GM18517 (cell line): ENCODE measurements around the gene VSNL1.

Experiments
- ATAC-seq: cut with Tn5 transposase; IDR thresholded peaks from one replicate; pipeline ENCODE4 v1.9.1; 2021; ENCODE audit warnings: mild to moderate bottlenecking, moderate library complexity; ENCODE audit not compliant: unreplicated experiment

The VSNL1 gene

DNA sequence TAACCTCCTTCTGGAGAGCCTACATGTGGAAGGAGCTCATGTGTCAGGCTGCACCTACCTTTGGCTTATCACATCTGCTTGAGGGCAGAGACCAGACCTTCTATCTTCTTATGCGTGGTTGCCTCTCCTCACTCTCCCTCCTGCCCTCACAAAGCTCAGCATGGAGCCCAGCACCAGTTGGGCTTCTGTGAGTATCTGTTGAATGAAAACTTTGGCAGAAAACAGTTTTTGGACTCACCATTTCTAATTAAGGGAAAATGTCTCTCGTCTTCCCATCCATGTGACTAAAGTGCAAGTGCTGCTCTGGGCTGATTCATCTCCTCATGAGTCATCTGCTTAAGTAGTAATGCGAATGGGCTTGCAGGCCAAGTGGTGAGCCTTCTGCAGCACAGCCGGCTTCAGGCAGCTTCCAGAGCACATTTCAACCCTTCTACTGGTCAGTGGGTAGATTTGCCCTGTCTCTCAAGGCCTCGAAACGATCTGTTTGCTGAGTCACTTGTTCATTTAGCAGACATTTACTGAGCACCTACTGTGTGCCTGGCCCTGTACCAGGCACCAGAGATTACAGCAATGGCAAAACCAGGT, 102.6 kb downstream of the VSNL1 start:
- ATAC-seq, result no peak

DNA sequence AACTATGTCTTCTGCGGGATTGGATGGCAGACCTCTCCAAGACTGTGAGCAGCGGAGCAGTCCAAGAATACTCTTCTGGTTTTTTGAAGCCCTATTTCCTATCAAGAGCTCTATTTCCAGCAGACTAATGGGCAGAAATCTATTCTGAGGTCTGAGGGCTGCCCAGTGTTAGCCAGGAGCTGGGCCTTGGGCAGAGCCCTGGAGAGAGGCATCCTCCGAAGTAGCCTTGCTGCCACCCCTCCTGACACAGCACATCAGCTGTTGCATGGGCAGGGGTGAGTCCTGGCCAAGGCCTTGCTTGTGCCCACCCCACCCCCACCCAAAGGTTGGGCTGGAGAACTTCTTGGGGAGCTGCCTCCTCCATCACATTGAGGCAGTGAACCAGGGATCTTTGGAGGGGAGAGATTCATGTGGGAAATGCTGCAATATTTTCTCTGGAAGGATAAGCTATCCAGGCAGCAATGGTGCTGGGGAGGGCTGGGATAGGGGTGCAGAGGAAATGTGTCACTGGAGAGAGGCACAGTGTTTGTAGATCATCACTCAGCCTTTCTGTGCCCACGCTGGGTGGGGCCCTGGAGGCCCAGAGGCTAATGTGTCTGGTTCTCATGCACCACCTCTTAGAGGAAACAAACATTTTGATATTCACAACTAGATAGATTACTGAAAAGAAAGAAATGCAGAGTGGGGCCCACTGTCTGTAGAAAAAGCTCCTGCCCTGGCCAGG, 104.7 kb downstream of the VSNL1 start:
- ATAC-seq, result no peak

DNA sequence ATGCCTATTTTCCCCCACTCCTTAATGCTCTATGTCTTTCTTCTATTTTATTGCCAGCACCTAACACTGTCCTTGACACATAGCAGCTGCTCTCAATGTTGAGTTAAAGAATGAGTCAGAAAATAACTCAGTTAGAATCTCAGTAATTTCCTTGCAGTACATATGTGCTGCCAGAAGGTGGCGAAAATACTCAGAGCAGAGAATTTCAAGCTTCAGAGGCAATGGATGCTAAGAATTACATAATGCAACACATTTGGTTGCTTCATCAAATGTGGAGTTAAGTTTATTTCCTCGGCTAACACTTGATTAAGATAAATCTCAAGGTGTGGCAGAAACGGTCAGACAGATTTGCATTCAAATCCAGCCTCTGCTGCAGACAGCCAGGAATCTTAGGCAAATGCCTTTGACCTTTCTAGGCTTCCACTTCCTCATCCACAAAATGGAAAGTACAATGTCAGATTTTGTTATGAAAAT, 105.6 kb downstream of the VSNL1 start:
- peak; percentile 95 for ATAC-seq

DNA sequence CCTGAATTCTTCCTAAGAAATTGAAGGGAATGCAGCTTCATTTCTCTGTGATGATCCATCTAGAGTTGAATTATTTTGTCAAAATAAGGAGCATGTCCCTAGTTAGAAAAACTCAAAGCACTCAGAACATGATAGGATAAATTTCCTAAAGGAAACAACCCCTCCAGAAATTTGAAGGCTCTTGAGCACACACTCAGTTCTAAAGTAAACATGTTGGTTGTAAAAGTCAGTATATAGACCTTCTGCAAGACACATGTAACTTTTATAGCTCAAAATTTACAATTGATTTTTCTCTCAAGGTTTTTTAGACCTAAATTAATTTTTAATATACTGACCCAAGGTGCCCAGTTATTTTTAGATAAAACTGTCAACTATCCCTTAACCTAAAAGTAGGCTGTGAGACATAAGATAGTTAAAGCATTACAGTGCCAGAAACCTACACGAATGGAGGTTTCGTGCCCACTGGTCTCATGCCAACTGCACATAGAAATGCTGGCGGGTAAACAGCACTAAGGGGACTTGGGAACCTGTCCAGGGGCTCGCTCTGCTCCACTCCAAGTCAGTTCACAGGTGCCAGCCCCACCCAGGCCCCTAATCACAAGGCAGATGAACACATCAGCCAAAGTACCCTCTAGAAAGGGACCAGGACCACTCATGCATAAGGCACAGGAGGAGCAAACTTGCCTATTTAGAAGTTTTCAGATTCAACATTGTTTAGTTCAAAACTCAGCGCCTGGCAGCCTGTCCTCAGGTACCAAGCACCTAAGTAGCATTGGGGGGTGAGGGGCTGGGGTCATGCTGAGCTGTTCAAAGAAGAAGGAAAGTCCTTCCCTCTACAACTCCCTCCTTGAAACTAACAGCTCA, 106.6 kb downstream of the VSNL1 start:
- no peak for ATAC-seq

DNA sequence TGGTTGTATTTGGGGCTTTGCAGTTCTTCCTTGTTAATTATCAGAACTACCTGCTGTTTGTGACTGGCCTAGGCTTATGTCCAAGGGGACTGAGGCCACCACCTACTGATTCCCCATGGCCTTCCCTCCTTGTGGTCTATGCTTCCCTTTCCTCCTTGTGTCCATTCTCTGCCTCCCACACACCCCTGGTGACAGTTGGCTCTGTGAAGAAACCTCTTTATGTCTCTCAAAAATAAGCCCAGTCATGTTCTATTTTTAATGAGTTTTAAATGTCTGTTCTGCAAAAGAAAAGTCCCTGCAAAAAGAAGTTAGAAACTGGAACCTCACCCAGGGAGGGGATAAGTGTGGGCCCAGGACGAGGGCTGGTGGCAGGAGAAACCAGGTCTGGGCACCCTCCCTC, 108.1 kb downstream of the VSNL1 start:
- no peak for ATAC-seq

DNA sequence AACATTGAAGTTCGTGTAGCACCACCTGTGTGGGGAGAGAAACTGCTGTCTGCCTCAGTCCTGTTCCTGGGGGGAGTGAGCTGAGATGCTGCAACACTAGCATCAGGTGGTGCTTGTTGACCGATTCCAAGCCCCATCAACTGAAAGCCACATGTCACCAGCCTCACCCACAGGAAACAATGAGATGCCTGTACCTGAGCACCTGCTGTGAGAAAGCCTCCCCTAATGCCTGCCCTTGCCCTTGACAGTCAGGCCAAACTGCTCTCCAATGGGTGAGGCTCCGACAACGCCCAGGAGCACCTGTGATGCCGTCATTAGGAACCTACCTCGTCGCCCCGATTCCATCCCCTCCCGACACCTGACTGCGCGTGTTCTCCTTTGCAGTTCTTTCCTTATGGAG, 108.5 kb downstream of the VSNL1 start:
- no peak for ATAC-seq

DNA sequence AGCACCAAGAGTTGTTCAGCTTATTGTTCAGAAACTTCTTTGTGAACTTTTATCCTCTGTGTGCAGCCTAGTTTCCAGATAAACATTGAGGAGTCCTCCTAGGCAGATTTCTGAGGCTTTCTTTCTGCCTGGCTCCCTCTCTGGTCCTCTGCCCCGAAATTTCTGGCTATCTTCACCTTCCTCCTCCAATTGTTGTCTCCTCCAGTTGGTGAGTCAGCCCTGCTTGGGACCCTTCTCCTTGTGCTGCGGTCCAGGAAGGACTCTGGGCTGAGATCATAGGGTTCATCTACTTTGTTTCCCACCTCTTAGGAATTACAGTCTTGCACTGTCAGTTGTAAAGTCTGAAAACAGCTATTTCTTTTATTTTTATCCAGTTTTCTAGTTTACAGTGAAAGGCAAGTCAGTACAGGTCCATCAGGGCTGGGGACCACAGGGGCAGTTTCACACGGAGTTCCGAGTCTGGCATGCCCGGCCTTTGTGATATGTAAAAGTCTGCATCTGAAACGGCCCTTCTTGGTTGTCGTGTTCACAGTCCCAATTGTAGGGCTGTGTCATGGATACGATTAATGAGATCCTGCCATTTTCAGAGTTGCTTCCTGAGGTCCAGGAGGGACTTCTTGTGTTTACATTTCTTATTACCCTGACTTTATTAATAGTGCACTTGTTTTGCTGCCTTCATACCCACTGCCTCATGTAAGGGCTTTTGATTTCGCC, 112.3 kb downstream of the VSNL1 start:
- ATAC-seq, result no peak

DNA sequence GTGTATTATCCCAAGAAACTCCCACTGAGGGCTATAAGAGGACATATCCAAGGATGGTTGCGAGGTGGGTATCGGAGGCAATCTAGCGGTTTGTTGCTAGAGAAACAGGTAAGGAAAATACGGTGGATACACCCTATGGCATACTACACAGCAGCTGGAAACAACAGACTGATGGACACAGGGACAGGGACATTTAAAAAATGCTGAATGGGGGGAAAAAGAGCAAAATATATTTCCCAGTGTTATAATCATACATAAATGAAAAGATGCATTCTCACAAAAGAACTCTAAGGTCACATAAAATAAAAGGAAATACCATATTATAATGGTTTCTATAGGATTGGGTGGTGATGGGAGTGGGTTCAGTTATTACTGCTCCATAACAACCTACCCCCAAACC, 117.3 kb downstream of the VSNL1 start:
- ATAC-seq, result no peak

DNA sequence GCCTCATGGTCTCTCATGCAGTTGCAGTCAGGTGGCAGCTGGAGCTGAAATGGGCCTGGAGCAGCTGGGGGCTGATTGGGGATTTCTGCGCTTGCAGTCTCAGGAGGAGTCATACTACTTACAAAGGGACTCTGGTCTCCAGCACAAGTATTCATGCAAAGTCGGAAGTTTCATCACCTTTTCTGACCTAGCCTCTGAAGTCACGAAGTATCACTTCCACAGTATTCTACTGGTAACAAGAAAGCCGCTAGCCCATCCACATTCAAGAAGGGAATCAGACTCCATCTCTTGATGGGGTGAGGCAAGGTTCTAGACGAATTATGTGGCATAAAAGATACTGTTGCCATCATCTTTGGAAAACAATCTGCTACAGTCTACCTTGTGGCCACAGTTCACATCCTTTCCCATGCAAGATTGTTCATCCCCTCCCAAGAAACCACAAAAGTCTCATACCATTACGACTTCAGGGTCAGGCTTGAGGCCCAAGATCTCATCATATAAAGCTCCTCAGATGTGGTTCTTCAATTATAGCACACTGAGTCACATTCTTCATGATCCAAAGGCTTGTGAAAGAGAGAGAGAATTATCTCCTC, 117.9 kb downstream of the VSNL1 start:
- ATAC-seq, result no peak

DNA sequence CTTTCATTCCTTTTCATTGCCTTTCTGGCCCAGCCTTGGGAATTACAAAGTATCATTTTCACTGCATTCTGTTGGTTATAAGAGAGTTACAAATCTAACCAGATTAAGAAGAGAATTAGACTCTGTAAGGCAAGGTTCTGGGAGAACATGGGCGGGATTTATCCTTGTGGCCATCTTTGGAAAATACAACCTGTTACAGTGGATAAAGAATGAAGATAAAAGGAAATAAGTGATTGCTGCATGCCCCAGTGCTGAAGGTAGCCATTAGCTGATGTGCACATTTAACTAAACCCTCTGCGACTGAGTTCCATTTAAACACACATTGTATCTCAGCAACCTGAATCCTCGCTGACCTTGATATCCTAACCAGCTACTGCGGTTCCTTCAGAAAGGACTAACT, 119.7 kb downstream of the VSNL1 start:
- no peak for ATAC-seq

DNA sequence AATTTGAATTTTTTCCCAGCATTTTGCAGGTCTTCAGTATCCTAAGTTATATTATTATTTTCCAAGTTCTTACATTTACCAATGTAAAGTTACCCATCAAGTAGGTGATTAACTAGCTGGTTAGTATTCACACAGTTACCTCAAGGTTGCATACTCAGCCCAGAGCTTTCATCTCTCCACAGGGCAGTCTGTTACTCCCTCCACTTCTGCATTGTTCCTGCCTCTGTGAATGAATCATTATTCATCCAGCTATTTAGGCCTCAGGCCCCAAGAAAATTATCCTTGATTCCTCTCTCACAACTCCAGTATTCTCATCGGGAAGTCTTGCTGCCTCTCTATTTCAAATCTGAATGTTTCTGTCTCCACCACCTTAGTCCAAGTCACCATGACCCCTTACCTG, 121.0 kb downstream of the VSNL1 start:
- no peak for ATAC-seq

DNA sequence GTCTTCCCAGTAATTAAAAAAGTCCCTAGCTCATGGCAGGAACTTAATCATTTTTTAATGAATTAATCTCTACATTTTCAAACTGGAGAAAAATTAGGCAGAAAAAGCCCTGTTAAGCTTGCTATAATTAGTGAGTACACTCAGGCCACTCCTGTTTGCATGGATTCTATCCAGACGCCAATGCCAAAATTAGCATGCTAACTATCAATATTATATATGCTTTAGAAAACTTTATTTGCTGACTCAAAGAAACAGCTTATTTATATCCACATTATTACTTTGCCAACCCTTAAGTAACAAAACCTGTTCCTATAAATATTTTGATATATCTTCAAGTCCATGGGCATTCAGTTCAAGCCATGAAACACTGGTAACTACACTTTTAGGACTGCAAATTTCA, 122.2 kb downstream of the VSNL1 start:
- no peak for ATAC-seq

DNA sequence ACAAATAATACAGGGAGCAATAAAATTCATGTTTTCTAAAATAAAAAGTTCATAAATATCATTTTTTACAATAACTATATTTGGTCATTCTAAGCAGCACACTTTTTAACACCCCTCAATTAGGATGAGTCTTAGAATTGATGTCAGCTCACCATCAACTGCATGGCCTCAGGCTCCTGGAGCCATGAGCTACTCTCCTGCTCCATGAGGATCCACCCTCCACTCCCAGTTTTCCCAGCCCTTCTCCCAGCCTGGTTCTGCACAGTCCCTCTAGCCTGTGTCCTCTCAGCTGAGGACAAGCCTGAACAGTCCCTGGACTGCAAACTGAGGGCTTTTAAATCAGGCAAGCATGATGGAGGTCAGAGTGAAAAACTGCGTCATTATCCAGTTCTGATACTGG, 124.0 kb downstream of the VSNL1 start:
- ATAC-seq, result no peak

DNA sequence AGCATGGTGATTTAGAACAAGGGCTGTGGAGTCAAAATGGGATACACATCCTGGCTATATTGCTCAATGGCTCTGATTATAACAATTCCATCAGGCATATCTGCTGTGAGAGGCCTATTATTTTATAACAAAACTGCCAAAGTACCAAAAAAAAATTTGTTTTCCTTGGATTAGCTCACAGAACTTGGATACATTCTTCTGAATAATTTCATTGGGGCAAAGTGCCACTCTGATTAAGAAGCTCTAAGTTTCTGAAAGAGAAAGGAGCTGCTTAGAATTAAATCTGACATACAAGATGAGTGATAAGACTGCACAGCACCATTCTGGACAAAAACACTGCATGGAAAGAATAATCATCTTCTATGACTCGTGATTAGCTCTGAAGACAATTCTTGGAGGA, 127.4 kb downstream of the VSNL1 start:
- ATAC-seq, result no peak

DNA sequence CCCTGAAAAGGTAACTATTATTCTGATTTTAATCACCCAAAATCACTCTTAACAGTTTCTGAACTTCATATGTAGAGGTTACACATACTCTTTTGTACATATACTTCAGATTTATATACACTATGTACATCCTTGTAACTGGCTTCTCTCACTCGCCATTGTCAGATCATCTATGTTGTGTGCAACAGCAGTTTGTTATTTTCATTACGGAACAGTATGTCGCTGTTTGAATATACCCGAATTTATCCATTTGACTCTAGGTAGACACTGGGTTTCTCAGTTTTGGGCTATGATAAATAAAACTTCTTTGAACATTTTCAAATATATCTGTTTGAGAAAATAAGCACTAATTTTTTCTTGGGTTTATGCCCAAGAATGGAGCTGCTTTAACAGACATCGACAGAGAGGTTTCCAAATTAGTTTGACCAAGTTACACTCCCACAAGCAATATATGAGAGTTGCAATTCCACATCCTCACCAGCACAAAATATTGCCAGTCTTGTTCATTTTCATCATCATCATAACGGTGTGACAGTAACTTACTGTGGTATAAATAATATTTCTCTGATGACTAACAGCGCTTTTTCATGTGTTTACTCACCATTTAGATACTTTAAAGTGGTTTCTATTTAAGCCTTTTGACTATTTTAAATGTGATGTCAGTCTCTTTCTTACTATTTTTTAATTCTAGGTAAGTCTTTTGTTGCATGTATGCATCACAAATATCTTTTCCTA, 132.3 kb downstream of the VSNL1 start:
- ATAC-seq, result no peak

DNA sequence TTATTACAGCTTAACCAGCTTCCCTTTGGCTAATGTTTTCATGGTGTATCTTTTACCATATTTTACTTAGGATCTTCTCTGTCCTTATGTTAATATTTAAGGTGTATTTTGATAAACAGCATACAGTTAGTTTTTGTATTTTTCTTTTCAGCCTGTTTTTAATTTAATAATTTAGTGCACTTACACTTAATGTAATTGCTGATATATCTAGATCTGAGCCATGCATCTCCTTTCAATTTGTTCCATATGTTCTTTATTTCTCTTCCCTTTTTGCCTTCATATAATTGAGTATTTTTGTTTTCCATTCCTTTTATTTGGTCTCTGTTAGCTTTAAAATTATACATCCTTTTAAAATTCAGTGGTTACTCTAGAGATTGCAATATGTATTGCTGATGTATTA, 134.3 kb downstream of the VSNL1 start:
- ATAC-seq, result no peak

DNA sequence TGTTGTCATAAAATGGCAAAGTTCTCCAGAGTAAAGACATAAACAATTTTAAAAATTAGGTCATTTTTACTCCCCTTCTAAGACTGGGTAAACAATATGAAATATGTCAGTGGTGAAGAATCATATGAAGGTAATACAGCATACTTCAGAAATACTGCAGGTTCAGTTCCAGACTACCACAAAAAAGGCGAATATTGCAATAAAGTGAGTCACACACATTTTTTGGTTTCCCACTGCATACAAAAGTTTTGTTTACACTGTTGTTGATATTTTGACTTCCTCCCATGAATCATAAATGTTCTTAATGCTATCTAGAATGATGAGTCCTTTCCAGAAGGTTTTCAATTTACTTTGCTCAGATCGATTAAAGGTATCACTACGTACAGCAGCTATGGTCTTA, 139.6 kb downstream of the VSNL1 start:
- ATAC-seq, result no peak

DNA sequence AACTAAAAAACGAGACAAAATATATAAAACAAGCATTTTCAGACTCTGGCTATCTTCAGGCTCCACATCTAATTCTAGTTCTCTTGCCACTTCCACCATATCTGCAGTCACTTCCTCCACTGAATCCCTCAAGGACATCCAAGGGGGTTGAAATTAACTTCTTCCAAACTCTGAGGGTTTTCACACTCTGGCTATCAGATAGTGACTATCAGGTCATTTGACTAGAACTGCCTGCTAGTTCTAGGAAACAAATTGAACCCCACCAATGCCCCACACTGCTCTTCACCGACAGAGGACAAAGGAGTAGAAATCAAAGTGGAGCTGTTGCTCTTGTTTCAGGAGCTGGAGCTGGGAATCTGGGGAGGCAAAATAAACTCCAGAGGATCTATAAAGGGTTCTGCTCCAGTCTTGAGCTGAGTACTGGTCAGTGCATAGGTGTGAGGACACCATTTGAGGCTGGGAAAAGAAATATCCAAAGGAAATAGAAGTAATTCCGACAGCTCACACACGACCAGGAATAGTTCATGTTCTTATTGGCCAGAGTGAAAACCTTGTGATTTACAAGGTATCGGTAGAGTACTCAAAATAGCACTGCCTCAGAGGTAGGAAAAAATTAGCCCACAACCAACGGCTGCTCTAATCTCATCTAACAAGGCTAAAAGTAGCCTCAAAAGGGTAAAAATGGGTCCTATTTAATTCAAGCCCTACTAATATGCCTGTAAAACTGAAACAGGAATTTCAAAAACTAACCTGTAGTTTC, 141.8 kb downstream of the VSNL1 start:
- ATAC-seq, result no peak

DNA sequence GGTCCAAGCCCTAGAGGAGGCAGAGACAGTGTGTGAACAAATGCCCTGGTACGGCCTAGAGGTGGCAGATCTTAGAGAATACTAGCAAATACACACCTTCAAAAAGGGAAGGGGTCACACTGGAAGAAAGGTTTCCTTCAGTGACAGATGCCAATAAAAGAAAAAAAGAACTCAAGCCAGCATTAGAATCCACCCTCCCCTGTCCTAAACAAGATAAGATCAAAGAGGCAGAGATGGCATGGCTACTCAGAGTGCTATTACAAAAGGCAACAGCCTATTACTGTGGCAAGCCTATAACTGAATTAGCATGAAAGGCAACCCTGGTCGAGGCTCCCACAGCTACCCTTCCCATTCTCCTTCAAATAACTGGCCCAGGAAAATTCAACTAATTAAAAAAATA, 143.5 kb downstream of the VSNL1 start:
- no peak for ATAC-seq

DNA sequence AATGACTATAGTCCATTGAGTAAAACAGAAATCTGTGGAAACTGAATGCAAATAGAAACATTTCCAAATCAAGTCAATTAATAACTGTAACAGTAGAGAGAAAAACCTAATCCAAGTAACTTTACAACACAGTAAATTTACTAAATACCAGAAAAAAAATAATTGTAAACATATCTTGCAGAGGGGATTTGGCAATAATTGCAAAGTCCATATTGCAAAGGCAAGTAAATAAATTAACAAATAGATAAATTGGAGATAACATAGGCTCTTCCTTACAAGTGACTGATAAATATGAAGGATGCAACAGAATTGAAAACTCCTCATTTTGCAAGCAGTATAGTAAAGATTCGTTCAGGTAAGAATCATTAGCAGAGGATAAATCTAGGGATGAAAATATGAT, 148.1 kb downstream of the VSNL1 start:
- ATAC-seq, result no peak
